Effector CD8-positive, alpha-beta T cell (primary cell): Measurements from ENCODE around the gene TMEM248.
A peak's percentile ranks its signal among the peaks of the same experiment; 100 is the strongest.
"Not testable (repeated sequence)": the region's sequence is repeated elsewhere in the genome, so short reads cannot be mapped to it uniquely, and the experiment has no call there.

Source experiments
- DNase-seq: peaks from one replicate; lab custom pipeline; 2025; lab: John Stamatoyannopoulos, UW

TMEM248 gene

GRCh38 chr7:66908598-66908997 is 12.4 kb upstream of the TMEM248 start:
- DNase-seq, result not testable (repeated sequence)

GRCh38 chr7:66910789-66911188 is 10.2 kb upstream of the TMEM248 start:
- no peak for DNase-seq

DNA sequence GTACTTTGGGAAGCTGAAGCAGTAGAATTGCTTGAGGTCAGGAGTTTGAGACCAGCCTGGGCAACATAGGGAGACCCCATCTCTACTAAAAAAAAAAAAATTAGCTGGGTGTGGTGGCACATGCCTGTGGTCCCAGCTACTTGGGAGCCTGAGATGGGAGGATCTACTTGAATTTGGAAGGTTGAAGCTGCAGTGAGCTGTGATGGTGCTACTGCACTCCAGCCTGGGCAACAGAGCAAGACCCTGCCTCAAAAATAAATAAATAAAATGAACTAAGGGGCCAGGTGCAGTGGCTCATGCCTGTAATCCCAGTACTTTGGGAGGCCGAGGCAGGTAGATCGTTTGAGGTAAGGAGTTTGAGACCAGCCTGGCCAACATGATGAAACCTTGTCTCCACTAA is 9.8 kb upstream of the TMEM248 start:
- DNase-seq, result not testable (repeated sequence)

GRCh38 chr7:66912195-66912594 is 8.8 kb upstream of the TMEM248 start:
- DNase-seq, result no peak

GRCh38 chr7:66913118-66914037 is 7.6 kb upstream of the TMEM248 start:
- DNase-seq, result no peak

GRCh38 chr7:66917904-66918303 is 3.1 kb upstream of the TMEM248 start:
- DNase-seq, result not testable (repeated sequence)

DNA sequence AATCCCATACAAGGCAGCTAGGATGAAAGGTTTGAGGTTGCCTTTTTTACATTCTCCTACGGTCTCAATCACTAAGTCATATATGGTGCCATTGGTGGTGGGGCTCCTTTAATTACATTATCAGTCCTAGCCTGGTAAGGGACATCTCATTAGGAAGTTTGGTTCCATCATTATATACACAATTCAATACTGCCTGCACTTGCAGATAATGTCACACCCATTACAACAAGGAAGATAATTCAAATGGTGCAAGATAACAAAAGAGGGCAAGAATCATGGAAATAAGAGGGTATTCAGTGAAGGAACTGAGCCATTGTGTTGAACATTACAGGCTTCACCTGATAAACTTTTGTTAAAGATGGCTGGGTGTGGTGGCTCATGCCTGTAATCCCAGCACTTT is 1.7 kb upstream of the TMEM248 start:
- DNase-seq, result no peak

DNA sequence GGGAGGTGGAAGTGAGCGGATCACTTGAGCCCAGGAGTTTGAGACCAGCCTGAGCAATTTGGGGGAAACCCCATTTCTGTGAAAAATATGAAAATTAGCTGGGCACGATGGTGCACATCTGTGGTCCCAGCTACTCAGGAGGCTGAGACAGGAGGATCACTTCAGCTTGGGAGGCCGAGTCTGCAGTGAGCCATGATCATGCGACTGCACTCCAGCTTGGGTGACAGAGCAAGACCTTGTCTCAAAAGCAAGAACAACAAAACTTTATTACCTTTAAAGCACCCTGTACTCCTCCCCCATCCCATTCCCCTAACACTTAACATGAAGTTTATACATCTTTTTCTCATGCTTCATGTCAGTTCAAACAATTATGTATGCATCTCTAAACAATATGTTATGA is 1.3 kb upstream of the TMEM248 start:
- DNase-seq, result no peak

- DNase-seq, result no peak
These were observed 769 bp upstream of the TMEM248 start for GRCh38 chr7:66920256-66920655.

DNA sequence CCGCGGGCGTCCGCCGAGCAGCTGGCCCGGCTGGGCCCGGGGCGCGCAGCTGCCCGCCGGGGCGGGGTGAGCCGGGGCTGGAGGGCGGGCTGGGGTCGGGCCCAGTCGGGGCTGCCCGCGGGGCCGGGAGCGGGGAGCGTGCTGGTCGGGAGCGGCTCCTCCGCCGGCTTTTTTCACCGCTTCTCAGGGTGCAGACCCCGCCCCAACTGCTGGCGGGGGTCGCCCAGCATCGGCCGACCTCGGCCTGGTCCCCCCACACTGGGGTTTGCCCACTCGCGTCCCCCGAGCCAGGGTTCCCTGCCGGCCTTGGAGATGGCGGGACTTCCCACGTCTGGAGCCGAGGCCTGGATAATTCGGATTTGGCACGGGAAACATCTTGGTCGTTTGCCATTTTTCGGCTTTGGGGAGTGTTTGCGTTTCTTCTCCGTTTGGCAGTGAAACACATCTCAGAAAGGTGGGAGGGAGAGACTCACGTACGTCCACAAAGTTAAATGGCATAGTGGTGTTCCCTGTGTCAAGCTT is 432 bp downstream of the TMEM248 start:
- DNase-seq, result no peak

GRCh38 chr7:66921918-66922486 is 977 bp downstream of the TMEM248 start:
- peak; percentile 8 for DNase-seq

DNA sequence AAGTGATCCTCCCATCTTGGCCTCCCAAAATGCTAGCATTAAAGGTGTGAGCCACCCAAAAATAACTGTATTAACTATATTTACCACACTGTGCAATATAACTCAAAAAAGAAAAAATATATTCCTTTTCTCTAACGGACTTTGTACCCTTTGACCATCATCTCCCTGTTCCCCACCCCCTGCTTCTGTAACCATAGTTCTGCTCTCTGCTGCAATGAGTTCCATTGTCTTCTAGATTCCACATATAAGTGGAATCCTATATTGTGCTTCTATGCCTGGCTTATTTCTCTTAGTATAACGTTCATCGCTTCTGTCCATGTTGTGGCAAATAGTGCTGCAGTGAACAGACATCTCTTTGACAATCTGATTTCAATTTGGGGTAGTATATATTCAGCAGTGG is 4.2 kb downstream of the TMEM248 start:
- no peak for DNase-seq

GRCh38 chr7:66927348-66927948 is 6.4 kb downstream of the TMEM248 start:
- no peak for DNase-seq

GRCh38 chr7:66928388-66928787 is 7.4 kb downstream of the TMEM248 start:
- no peak for DNase-seq

GRCh38 chr7:66929165-66929564 is 8.1 kb downstream of the TMEM248 start:
- DNase-seq, result no peak

DNA sequence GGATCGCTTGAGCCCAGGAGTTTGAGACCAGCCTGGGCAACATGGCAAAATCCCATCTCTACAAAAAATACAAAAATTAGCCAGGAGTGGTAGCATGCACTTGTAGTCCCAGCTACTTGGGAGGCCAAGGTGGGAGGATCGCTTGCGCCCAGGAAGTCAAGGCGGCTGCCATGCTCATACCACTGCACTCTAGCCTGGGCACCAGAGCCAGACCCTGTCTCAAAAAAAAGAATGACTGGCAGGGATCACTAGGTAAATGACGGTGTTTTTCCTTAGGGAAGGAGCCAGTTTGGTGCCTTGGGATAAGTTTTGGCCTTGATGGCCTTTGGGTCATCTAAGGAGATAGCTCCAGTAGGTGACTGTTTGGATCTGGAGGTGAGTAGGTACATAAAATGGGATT is 8.9 kb downstream of the TMEM248 start:
- no peak for DNase-seq

GRCh38 chr7:66930341-66930740 is 9.3 kb downstream of the TMEM248 start:
- no peak for DNase-seq

DNA sequence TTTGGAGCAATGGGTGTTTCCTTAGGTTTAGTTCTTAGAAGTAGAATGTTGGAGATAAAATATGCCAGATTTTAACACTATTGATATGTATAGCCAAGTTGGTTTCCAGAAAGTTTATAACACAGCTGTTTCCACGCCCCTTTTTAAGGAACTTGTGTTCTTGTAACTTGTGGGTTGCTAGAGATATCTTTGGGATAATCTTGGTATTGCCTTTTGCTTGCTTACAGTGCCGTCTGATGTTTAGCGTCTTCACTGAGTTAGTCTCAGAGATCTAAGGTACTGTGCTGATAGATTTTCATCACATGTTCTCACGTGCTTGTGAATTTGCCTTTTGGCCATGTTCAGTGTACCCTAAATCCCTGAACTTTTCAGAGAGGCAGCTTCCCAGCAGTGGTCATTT is 12.4 kb downstream of the TMEM248 start:
- no peak for DNase-seq

DNA sequence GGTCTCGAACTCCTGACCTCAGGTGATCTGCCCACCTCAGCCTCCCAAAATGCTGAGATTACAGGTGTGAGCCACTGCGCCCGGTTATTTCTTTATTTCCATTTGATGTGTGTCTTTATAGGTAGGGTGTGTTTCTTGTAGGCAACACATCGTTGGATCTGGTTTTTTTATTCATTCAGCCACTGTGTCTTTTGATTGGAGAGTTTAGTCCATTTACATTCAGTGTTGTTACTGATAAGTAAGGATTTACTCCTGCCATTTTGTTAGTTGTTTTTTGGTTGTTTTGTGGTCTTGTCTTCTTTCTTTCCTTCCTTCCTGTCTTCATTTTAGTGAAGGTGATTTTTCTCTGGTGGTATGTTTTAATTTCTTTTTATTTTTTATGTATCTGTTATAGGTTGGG is 16.9 kb downstream of the TMEM248 start:
- DNase-seq, result no peak

GRCh38 chr7:66939325-66939724 is 18.3 kb downstream of the TMEM248 start:
- DNase-seq, result no peak

- DNase-seq, result no peak
These were observed 25.5 kb downstream of the TMEM248 start for GRCh38 chr7:66946545-66946944.

DNA sequence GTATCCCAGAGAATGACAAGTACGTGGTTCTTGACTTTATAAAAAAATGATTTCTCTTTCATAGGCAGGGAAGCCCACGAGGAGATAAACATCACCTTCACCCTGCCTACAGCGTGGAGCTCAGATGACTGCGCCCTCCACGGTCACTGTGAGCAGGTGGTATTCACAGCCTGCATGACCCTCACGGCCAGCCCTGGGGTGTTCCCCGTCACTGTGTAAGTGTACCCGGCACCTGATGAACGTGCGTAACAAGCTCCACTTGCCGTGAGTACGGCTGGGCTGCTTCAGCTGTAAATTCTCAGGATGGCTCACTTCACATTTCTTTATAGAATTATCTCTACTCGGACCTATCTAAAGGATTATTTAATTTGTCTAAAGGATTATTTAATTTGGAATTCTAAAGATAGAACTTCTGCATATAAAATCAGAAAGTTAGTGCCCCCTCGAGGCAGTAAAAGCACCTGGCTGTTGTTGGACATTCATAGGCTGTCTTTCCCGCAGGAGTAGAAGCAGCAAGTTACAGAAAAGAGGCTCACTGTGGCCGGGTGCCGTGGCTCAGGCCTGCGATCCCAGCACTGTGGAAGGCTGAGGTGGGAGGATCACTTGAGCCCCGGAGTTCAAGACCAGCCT is 27.6 kb downstream of the TMEM248 start:
- no peak for DNase-seq
